ENCODE data around the gene PIGC.

Gene PIGC

GRCh38 chr1:172431721-172432192, 12.1 kb downstream of the PIGC start:
- DNase-seq (ENCODE audit: insufficient read length, low spot score) (no peak), FAIRE-seq (no peak)

GRCh38 chr1:172431204-172431603, 12.7 kb downstream of the PIGC start:
- DNase-seq (ENCODE audit: insufficient read length, low spot score) = no peak
- no peak for FAIRE-seq

GRCh38 chr1:172430128-172430454, 13.8 kb downstream of the PIGC start:
- FAIRE-seq (no peak), DNase-seq (ENCODE audit: insufficient read length, low spot score) (no peak)

GRCh38 chr1:172429331-172430127, 14.3 kb downstream of the PIGC start:
- DNase-seq (ENCODE audit: insufficient read length, low spot score) = no peak
- peak; percentile 21 for FAIRE-seq

GRCh38 chr1:172427191-172427590, 16.7 kb downstream of the PIGC start:
- DNase-seq (ENCODE audit: insufficient read length, low spot score) = no peak
- no peak for FAIRE-seq

- FAIRE-seq = no peak
- no peak for DNase-seq (ENCODE audit: insufficient read length, low spot score)
Observed at GRCh38 chr1:172425339-172425738, 18.5 kb downstream of the PIGC start.

GRCh38 chr1:172423336-172423735, 20.5 kb downstream of the PIGC start:
- FAIRE-seq (no peak), DNase-seq (ENCODE audit: insufficient read length, low spot score) (no peak)

- DNase-seq (ENCODE audit: insufficient read length, low spot score) = no peak
- no peak for FAIRE-seq
Observed at GRCh38 chr1:172421974-172422604, 21.8 kb downstream of the PIGC start.

- FAIRE-seq (no peak), DNase-seq (ENCODE audit: insufficient read length, low spot score) (no peak)
Observed at GRCh38 chr1:172420385-172420784, 23.5 kb downstream of the PIGC start, which contains the start of gene C1orf105. C1orf105 (plus strand) TSS chr1:172420685; CDS start chr1:172420886, 201 bp downstream.

- DNase-seq (ENCODE audit: insufficient read length, low spot score) (no peak), FAIRE-seq (no peak)
Observed at GRCh38 chr1:172417557-172417956, 26.3 kb downstream of the PIGC start.

GRCh38 chr1:172416496-172417035, 27.3 kb downstream of the PIGC start:
- no peak for DNase-seq (ENCODE audit: insufficient read length, low spot score)
- FAIRE-seq = no peak

GRCh38 chr1:172414331-172414730, 29.5 kb downstream of the PIGC start:
- FAIRE-seq (no peak), DNase-seq (ENCODE audit: insufficient read length, low spot score) (no peak)

- DNase-seq (ENCODE audit: insufficient read length, low spot score) = no peak
- FAIRE-seq = no peak
Observed at GRCh38 chr1:172411791-172412338, 32.0 kb downstream of the PIGC start.

- FAIRE-seq (no peak), DNase-seq (ENCODE audit: insufficient read length, low spot score) (no peak)
Observed at GRCh38 chr1:172410027-172410426, 33.8 kb downstream of the PIGC start.

GRCh38 chr1:172408958-172409357, 34.9 kb downstream of the PIGC start:
- no peak for FAIRE-seq
- DNase-seq (ENCODE audit: insufficient read length, low spot score) = no peak

- DNase-seq (ENCODE audit: insufficient read length, low spot score) (no peak), FAIRE-seq (no peak)
Observed at GRCh38 chr1:172406968-172407367, 36.9 kb downstream of the PIGC start.

GRCh38 chr1:172405912-172406311, 38.0 kb downstream of the PIGC start:
- DNase-seq (ENCODE audit: insufficient read length, low spot score) (no peak), FAIRE-seq (no peak)

GRCh38 chr1:172404121-172404520, 39.7 kb downstream of the PIGC start:
- DNase-seq (ENCODE audit: insufficient read length, low spot score) = no peak
- FAIRE-seq = no peak

GRCh38 chr1:172402878-172403569, 40.8 kb downstream of the PIGC start:
- no peak for DNase-seq (ENCODE audit: insufficient read length, low spot score)
- no peak for FAIRE-seq

GRCh38 chr1:172401892-172402291, 42.0 kb downstream of the PIGC start:
- FAIRE-seq = no peak
- DNase-seq (ENCODE audit: insufficient read length, low spot score) = no peak

- no peak for DNase-seq (ENCODE audit: insufficient read length, low spot score)
- FAIRE-seq = no peak
Observed at GRCh38 chr1:172401477-172401876, 42.4 kb downstream of the PIGC start.

All from GM19239 (cell line).